H1 (cell line): ENCODE measurements around the gene PSD2.
A peak's percentile ranks its signal among the peaks of the same experiment; 100 is the strongest.

ENCODE experiments used
- ATF3 ChIP-seq: IDR thresholded peaks from 2 replicates; pipeline ENCODE4 v1.6.1; 2011; ENCODE audit warnings: low read depth, mild to moderate bottlenecking, low read length; ENCODE audit not compliant: insufficient read depth
- BRCA1 ChIP-seq: IDR thresholded peaks from 2 replicates; pipeline ENCODE4 v1.6.1; 2012; ENCODE audit warnings: low read depth, low read length, improper control_type of control experiment
- CEBPB ChIP-seq: IDR thresholded peaks from 2 replicates; pipeline ENCODE4 v1.6.1; 2012; ENCODE audit warnings: low read depth, low read length
- EZH2 ChIP-seq: fragments of 200-600 bp; sonication (generic); IDR thresholded peaks from 2 replicates; pipeline ENCODE4 v1.7.1; 2012; ENCODE audit warnings: low read depth, mild to moderate bottlenecking, moderate library complexity, low read length, inconsistent platforms; ENCODE audit not compliant: severe bottlenecking
- JUND ChIP-seq: IDR thresholded peaks from 2 replicates; pipeline ENCODE4 v1.6.1; 2011; ENCODE audit warnings: mild to moderate bottlenecking, improper control_type of control experiment, low read length
- POLR2A ChIP-seq, 2 experiments: IDR thresholded peaks; 1 replicate in 1 of 2; 2 replicates in 1 of 2; pipeline ENCODE4 v1.6.1; 2011; ENCODE audit warnings: low read depth in 2 of 2, low read length in 2 of 2, mild to moderate bottlenecking in 2 of 2; ENCODE audit errors: control extremely low read depth in 1 of 2
- POLR2AphosphoS5 ChIP-seq: IDR thresholded peaks from 2 replicates; pipeline ENCODE4 v1.6.1; 2011; ENCODE audit warnings: low read depth, low read length
- RAD21 ChIP-seq, 2 experiments: IDR thresholded peaks in 1 of 2; conservative IDR thresholded peaks in 1 of 2; 2 replicates each; pipeline ENCODE4 v1.6.1; 2011; ENCODE audit warnings: low read depth in 2 of 2, low read length in 2 of 2, improper control_type of control experiment in 1 of 2, inconsistent platforms in 1 of 2, mild to moderate bottlenecking in 1 of 2, moderate library complexity in 1 of 2
- SIN3A ChIP-seq, 2 experiments: IDR thresholded peaks in 1 of 2; conservative IDR thresholded peaks in 1 of 2; 2 replicates each; pipeline ENCODE4 v1.6.1; 2011 to 2012; ENCODE audit warnings: low read length in 2 of 2, improper control_type of control experiment in 1 of 2, low read depth in 1 of 2, mild to moderate bottlenecking in 1 of 2
- SP2 ChIP-seq: IDR thresholded peaks from 2 replicates; pipeline ENCODE4 v1.6.1; 2012; ENCODE audit warnings: mild to moderate bottlenecking, low read length, inconsistent platforms
- TF ChIP-seq, protein P1 (sequence below), 3 experiments: IDR thresholded peaks; 1 replicate in 2 of 3; 2 replicates in 1 of 3; pipeline versions ENCODE4 v1.5.1 to v1.6.1; 2011; ENCODE audit warnings: low read length in 3 of 3, mild to moderate bottlenecking in 3 of 3, inconsistent platforms in 2 of 3, low read depth in 1 of 3, moderate library complexity in 1 of 3; ENCODE audit not compliant: insufficient read depth in 1 of 3; ENCODE audit errors: control extremely low read depth in 1 of 3

DNA sequence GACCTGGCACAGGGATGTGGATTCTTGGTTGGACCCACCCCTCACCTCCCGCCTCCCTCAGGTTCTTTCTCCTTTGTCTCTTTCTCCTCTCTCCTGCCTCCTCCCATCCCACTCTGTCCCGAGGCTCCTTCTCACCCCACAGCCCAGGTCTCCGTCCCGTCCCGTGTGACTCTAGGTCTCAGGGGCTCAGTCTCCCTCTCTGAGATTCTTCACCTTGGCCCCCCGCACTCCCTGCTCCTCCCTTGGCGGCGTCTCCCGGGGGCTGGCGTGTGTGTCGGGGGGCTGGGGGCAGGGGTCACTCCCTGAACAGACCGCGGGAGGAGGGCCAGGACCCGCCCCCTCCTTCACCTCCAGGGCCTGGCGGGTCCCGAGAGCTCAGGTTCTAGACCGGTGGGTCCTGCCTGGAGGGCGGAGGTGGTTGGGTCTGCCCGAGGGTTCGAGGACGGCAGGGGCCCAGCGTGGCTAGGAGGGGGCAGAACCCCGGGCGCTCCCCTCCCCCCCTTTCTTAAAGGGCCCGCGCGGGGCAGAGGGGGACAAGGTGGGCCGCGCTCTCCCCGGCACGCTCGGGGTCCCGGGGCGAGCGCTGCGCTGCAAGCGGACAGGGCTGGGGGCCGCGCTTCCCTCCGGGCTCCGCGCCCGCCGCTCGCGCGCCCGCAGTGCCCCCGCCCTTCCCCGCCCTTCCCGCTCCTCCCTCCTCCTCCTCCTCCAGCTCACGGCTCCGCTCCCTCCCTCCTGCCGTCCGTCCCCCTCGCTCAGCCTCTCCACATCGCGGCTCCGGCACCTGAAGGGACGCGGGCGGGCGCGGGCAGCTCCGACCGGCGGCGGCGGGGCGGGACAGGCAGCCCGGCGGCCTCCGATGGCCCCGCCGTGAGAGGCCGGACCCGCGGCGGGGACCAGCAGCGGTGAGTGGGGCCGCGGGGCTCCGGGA is at the start of gene PSD2:
- TF ChIP-seq SIN3A (conservative IDR thresholded peaks at IDR 0.05 in 1 of 2, IDR thresholded peaks at IDR 0.05 in 1 of 2; ENCODE audit: low read depth in 1 of 2, low read length in 2 of 2) (no peak; a peak in 1 of 4 replicates), POLR2AphosphoS5 (no peak), RAD21 (IDR thresholded peaks at IDR 0.05 in 1 of 2, conservative IDR thresholded peaks at IDR 0.05 in 1 of 2; ENCODE audit: low read depth in 2 of 2, low read length in 2 of 2) (no peak), SP2 (no peak), CEBPB (no peak), EZH2 (peak; percentile 52), POLR2A (IDR thresholded peaks at IDR 0.05; ENCODE audit: control extremely low read depth in 1 of 2, low read depth in 2 of 2, low read length in 2 of 2) (no peak), ATF3 (no peak), JUND (no peak), BRCA1 (no peak)
- TF ChIP-seq, protein P1, sequence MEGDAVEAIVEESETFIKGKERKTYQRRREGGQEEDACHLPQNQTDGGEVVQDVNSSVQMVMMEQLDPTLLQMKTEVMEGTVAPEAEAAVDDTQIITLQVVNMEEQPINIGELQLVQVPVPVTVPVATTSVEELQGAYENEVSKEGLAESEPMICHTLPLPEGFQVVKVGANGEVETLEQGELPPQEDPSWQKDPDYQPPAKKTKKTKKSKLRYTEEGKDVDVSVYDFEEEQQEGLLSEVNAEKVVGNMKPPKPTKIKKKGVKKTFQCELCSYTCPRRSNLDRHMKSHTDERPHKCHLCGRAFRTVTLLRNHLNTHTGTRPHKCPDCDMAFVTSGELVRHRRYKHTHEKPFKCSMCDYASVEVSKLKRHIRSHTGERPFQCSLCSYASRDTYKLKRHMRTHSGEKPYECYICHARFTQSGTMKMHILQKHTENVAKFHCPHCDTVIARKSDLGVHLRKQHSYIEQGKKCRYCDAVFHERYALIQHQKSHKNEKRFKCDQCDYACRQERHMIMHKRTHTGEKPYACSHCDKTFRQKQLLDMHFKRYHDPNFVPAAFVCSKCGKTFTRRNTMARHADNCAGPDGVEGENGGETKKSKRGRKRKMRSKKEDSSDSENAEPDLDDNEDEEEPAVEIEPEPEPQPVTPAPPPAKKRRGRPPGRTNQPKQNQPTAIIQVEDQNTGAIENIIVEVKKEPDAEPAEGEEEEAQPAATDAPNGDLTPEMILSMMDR (IDR thresholded peaks at IDR 0.05; ENCODE audit: control extremely low read depth in 1 of 3, insufficient read depth in 1 of 3, low read depth in 1 of 3, low read length in 3 of 3) = no peak
